Adrenal gland (tissue), 5 donors: ENCODE data around the gene RPL12.
A peak's percentile ranks its signal among the peaks of the same experiment; 100 is the strongest.

Source experiments
- CTCF ChIP-seq, 6 experiments: fragments of 450-650 bp in 4 of 6; fragments of 200-600 bp in 2 of 6; sonication (generic) in 1 of 6; IDR thresholded peaks; 1 replicate in 5 of 6; 2 replicates in 1 of 6; pipeline versions ENCODE4 v1.5.1 to v1.8.0; 2016 to 2021; ENCODE audit warnings: antibody characterized with exemption in 6 of 6, mild to moderate bottlenecking in 2 of 6, moderate library complexity in 1 of 6
- POLR2A ChIP-seq, 2 donors: fragments of 450-650 bp; IDR thresholded peaks; one replicate each; pipeline ENCODE4 v1.6.1; 2017; ENCODE audit warnings: antibody characterized with exemption in 2 of 2, mild to moderate bottlenecking in 2 of 2, moderate library complexity in 1 of 2
- donor health status: DM: no; HTN: no; CAD: no.

GRCh38 chr9:127455324-127455992 lies 4.3 kb upstream of the RPL12 start:
- TF ChIP-seq CTCF (IDR thresholded peaks at IDR 0.05), result peak in 4 of 6 experiments; percentile 23 to 26 (median 26)
- TF ChIP-seq POLR2A (IDR thresholded peaks at IDR 0.05), result no peak
